Cerebellar nuclear complex (tissue), 1 donor: ENCODE measurements around the gene CCR2.
"Not testable (repeated sequence)": the region's sequence is repeated elsewhere in the genome, so short reads cannot be mapped to it uniquely, and the experiment has no call there.

Experiments used
- DNase-seq, 2 experiments: peaks; one replicate each; lab custom pipeline; 2025; lab: John Stamatoyannopoulos, UW

The CCR2 gene

DNA sequence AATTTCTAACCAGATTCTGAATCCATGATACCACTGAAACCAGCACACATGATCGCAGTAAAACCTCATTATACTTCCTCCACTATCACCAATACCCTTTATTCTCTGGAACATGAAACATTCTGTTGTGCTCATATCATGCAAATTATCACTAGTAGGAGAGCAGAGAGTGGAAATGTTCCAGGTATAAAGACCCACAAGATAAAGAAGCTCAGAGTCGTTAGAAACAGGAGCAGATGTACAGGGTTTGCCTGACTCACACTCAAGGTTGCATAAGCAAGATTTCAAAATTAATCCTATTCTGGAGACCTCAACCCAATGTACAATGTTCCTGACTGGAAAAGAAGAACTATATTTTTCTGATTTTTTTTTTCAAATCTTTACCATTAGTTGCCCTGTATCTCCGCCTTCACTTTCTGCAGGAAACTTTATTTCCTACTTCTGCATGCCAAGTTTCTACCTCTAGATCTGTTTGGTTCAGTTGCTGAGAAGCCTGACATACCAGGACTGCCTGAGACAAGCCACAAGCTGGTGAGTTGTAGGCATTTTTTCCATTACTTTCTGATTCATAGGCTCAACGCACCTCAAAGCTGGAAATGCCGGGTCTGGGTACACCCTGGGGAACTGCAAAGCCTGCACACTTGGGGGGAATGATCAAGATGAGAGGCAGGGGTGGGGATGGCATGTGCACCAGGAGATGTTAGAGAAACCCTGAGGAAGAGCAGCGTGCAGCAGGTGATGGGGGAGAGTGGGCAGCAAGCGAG lies at the start of gene CCR2:
TSS of gene CCR2 (plus strand) at position 465 of the 764 bp plus-strand sequence. CDS start 3,417 bp downstream, outside the sequence.
- no peak for DNase-seq

DNA sequence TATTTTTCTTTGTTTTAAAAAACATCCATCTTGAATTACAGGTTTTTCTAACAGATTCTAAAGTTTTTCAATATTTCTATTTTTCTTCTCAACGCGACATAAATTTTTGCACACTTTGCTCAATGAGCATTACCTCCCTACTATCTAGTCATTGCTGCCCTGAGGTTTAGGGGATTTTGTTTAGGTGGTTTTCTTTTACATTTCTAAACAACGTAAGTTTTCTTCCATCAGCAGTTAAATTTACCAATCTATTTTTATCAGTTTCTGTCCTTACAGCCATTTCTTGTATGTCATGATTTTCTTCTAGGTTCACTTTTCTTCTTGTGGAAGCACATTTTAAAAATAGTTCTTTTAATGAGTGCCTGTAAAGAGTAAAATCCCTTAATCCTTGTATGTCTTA lies 49.2 kb upstream of the CCR2 start:
- no peak for DNase-seq

DNA sequence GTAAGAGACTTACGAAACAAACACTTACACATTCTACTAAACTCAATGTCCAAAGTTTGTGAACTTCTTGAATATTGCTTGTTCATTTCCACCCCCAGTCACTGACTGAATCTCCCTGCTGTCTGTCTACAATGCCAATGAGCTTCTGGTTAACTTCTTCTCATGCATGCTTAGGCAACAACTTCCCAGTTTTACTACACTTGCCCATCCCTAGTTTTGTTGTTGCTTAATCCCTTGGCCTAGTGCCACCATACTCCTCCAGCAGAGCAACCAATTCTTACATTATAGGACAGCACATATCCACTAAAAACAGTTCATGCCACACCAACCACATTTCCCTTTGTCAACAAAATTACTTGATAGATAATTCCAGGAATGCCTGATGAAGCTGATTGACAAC lies 40.9 kb upstream of the CCR2 start:
- DNase-seq, result no peak

DNA sequence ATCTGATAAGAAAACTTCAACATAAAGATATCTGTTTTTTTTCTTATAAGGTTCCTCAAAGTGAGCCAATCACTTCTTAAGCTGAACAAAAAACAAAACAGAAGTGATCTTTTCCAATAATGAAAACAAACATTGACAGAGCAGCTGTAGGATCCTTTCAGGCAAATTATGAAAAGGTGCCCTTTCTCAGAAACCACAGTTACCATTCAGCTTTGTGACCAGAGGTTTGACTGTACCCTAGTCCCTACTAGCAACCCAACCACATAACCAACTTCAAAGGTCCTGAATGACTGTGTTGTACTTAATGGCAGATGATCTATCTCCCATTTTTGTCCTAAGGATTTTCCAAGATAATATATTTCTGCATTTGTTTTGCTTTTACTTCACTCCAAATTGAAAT lies 39.4 kb upstream of the CCR2 start:
- DNase-seq, result no peak

DNA sequence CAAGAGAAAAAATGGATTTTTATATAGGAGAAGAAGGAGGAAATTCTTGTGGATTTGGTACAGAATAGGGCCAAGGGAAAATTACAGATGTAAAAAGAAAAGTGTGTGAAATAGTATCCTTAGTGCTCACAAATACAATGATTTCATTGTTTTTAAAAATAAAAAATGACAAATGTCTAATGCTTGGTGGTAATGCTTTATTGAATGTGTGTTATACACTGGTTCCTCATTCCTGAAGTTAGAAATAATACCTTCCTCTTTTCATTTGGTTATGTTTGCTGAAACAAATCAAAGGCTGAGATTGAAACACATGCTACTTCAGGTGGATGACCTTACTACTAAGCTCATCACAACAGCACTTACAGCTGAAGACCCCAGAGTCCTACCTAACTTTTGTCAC lies 37.7 kb upstream of the CCR2 start:
- no peak for DNase-seq

DNA sequence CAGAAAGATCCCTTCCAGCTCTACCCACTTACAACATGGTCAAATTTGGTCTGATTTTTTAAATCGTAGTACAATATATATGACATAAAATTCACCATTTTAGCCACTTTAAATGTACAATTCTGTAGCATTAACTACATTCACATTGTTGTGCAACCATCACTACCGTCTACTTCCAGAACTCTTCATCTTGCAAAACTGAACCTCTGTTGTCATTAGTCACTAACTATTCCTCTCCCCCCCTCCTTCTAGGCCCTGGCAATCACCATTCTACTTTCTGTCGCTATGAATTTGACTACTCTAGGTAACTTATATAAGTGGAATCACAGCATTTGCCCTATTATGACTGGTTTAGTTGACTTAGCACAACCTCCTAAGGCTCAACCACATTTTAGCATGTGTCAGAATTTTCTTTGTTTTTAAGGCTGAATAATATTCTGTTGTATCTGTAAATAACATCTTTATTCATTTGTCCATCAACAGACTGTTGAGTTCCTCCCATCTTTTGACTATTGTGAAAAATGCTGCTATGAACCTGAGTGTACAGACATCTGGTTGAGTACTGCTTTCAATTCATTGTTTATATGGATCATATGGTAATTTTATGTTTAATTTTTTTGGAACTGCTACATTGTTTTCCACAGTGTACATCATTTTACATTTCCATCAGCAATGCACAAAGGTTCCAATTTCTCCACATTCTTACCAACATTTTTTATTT lies 35.5 kb upstream of the CCR2 start:
- DNase-seq, result no peak

DNA sequence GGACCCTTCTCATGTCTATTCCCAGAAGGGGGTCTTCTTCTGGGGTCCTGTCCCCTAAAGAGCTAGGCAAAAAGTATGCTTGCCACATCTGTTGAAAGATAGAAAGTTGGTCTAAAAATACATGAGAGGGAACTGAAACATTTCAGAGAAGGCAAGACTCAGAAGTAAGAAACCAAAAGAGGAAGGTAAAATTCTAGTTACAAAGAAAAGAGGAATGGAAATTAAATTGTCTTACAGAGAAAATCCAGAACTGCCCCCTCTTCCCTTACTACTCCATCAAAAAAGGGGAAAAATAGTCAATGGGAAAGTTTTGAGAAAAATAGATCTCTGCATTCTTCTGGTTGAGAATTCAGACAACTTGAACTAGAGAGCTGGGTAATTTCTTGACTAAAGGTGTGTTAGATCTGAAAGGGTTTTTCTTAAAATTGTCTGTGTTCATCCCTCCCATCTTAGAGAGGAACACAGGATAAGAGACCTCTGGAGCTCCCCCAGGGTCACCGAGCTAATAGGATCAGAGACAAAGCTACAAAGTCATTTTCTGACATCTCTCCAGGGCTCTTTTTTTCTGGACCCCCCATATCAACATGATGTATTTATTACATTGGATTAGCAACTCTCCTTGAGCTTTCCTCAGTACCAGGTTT lies 32.3 kb upstream of the CCR2 start:
- no peak for DNase-seq

DNA sequence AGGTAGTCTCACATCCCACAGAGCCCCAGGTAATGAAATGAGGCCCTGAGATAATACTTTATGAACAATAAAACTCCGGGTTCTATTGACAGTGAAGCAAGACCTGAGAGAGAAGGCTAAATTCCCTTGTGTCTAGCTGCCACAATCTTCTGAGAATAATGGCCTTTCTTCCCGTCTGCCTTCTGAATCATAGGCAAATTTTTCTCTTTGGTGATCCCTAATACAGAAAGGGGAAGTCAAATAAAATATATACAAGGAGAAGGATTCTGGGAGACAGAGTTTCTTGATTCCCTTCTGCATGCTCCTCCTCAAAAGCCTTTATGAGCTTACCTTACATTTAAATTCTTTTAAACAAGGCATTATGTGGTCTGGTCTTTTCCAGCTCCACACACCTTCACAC lies 29.9 kb upstream of the CCR2 start:
- no peak for DNase-seq

DNA sequence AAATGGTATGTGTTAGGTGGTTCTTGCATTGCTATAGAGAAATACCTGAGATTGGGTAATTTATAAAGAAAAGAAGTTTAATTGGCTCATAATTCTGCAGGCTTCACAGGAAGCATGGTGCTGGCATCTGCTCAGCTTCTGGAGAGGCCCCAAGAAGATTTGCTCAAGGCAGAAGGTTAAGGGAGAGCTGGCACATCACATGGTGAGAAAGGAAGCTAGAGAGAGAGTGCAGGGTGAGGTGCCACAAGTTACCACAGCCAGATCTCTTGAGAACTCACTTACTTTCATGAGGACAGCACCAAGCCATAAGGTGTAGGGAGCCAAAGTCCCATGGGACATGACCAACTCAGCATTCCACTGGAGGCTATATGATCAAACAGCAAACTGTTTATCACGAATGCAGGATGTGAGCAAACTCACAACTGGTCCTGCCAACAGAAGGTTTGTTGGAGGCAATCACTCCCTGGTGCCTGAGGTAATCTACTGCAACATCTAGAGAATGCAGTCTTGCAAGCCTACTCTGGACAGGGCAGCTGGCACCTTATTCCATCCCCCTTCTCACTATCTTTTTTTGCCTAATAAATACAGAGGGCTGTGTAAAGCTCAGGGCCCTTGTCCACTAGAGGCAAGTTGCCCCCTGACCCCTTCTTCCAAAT lies 28.1 kb upstream of the CCR2 start:
- DNase-seq, result no peak

DNA sequence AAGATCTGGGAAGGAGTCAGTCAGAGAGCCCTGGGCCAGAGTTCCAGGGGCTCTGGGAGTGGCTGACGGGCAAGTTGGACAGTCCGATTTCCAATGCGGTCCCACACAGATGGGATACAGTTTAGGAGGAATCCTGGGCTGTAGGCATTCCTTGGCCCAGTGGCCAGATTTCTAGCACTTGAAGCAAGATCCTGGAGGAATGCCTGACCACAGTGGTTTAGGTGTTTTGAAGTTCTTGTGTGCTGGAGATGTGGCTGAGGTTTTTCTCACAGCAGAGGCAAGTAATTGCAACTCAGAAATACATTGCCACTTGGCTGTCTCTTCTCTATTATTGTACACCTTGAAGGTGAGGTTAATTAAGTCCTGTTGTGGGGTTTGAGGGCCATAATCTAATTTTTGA lies 23.2 kb upstream of the CCR2 start:
- not testable (repeated sequence) for DNase-seq

DNA sequence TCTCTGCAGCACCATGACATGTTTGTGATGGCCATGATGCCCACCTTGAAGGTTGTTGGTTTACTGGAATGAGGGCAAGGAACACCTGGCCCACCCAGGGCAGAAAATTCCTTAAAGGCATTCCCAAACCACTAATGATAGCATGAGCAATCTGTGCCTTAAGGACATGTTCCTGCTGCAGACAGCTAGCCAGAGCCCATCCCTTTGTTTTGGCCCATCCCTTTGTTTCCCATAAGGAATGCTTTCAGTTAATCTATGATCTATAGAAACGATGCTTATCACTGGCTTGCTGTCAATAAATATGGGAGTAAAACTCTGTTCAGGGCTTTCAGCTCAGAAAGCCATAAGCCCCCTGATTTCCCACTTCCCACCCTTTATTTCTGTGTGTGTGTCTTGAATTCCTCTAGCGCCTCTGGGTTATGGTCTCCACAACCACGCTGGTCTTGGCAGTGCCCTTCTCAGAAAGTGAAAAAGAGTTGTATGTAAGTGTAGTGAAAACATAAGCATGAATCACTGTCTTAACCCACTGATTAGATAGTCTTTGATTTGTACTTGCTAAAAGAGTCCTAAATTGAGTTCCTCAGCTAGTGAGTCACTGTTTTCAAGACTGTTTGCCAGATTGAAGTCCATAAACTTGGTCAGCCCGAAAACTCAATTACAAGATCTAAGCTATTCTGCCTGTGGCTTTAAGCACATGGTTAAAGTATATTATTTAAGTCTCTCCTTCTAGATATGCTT lies 19.0 kb upstream of the CCR2 start:
- DNase-seq, result no peak

DNA sequence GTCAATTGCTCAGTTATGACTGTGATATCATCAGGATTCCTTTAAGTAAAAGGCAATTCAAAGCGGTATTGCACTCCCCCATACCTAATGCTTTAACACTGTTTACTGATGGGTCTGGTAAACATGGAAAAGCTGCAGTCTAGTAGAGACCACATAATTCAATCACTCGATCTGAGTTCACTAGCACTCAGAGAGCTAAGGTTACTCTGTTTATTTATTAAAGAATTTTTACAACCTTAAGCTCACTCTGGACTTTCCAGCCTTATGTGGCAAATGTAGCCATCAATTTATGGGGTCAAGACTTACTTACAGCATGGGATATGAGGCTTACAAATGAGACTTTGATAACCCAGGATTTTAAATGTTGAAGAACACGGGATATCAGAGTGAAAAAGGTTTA lies 18.4 kb upstream of the CCR2 start:
- no peak for DNase-seq

DNA sequence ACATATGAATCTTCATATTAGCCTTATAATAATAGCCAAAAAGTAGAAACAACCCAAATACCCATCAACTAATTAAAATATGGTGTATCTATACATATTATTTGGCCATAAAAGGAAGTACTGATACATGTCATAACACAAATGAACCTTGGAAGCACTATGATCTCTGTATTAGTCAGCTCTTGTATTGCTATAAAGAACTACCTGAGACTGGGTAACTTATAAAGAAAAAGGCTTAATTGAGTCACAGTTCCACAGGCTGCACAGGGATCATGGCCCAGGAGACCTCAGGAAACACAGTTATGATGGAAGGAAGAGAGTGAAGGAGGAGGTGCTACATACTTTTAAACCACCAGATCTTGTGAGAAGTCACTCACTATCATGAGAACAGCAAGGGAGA lies 16.0 kb upstream of the CCR2 start:
- no peak for DNase-seq

DNA sequence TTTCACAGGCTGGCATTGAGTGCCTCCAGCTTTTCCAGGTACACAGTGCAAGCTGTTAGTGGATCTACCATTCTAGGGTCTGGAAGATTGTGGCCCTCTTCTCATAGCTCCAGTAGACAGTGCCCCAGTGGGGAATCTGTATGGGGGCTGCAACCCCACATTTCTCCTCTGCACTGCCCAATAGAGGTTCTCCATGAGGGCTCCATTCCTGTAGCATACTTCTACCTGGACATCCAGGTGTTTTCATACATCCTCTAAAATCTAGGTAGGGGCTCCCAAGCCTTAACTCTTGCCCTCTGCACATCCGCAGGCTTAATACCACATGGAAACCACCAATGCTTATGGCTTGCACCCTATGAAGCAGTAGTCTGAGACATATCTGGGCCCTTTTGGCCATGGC lies 15.1 kb upstream of the CCR2 start:
- DNase-seq, result no peak

DNA sequence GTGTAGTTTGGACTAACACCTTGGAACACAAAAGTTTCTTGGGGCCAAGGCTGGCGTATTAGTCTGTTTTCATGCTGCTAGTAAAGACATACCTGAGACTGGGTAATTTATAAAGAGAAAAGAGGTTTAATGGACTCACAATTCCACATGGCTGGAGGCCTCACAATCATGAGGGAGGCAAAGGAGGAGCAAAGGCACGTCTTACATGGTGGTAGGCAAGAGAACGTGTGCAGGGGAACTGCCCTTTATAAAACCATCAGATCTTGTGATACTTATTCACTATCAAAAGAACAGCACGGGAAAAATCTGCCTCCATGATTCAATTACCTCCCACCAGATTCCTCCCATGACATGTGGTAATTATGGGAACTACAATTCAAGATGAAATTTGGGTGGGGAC lies 9.4 kb upstream of the CCR2 start:
- no peak for DNase-seq

DNA sequence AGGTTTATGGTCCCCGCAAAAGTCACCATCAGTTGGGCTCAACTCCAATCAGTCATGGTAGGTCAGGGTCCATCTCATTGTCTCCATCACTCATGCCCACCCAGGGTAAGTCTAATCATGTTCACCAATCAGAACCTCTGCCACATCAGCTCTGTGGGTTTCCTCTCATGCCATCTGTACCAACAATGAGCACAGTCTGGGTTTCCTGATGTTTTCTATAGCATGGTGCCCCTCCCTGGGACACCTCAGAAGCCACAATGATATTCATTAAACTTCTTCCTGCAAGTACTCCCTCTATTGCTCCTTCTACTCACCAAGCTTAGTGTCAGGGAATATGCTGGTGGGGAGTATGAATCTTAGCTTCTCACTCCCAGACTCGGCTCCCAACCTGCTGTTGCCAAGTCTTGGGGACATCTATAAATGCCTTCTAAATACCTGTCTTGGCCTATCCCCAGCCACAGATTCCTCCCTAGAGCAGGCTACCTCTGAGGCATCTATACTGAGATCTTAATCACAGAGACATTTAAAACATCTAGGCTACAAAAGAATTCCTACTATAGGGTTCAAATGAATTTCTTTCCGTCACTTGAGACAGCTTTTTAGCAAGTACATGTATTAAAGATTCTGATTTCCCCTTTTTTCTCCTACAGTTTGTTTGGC lies 5.0 kb upstream of the CCR2 start:
- DNase-seq, result no peak

DNA sequence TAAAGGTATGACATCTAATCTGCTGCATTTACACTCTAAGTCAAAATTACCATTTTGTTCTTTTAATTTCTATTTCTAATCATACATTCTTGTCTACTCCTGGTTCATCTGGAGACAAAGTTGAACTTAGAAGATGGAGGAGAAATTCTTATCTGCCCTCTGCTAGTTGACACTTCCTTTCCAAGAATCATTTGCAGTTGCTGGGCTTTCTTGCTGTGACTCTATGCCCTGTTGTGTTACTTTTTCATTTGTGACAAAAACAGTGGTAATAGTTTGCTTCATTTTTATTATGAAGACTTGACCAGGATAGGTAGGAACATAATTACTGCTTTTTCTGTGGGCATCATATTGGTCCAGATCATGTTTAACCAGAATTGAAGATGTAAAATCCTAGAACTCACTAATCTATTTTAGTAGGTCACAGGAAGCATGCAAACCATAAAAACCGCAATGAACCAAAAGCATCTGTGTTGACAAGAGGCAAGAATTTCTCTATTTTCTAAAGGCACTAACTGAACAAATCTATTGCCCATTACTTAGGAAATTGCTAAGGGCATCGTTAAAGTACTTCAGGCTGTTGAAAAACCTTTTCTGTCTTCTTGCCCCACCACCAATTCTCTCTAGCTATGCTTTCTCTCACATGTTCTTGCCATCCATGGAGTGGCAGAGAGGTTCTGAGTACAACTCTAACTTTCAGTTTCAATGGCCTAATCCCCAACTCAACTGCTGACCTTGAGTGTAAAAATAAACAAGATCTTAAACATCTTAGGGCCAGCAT lies 4.2 kb upstream of the CCR2 start:
- DNase-seq, result no peak

DNA sequence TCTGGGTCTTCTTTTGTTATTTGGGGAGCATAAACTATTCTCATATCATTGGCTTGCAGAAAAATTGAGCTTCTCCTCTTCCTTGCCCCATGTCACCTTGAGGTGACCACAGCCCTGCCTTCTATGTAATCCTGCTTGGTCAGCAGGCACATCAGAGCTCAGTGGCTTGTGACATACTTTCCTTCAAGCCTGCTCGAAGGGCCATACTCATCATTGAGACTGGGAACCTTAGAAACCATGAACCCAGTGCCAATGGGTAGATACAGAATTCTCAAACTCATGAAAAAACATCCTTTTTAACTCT lies 3.7 kb upstream of the CCR2 start:
- DNase-seq, result no peak

DNA sequence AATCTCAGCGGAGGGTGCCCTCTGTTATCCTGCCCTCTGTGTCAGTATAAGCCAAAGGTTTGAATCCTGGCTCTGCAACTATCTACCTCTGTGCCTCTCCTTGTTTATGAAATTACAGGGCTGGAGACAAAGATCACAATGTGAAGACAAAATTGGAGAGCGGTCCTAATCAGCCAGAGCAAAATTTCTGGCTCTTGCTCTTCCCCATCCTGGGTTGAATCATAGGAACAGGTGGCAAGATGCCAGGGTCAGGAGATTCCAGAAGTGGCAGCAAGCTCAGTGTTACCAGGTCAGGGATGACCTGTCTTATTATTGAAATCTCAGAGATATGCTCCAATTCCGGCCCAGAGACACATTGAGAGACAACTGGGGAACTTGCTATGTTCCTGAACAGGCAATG lies 2.3 kb upstream of the CCR2 start:
- no peak for DNase-seq

DNA sequence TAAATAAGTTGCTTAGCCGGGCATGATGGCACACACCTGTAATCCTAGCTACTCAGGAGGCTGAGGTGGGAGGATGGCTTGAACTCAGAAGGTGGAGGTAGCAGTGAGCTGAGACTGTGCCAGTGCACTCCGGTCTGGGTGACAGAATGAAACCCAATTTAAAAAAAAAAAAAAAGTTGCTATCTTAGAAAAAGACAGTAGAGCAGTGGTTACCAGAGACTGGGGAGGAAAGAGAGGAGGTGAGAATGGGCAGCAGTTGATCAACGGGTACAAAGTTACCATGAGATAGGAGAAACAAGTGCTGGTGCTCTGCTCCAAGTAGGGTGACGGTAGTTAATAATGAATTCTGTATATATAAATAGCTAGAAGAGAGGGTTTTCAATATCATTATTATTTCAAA lies 821 bp upstream of the CCR2 start:
- DNase-seq, result no peak

DNA sequence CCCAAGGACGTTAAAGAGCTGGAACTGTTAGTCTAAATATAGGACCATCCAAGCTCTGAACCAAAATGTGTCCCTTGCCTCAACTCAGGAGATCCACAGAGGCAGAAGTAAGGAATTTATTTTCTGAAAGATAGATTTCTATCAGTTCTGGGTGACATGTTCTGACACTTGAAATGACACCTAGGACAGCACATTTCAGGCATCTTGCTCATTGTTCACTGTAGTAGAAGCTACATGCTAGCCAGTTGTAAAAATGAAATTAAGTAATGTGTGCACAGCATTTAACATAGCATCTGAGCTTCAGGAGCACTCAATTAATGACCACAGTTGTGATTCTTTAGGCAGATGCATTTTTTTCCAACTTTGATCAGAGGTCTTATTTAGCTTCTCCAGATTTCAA lies 567 bp downstream of the CCR2 start:
- DNase-seq, result no peak
